ENCODE measurements around the gene TPCN1. TPM values are rescaled to one million over a fixed set of nuclear protein-coding genes. Genes with fewer than 3 reads are reported as not detected.

The TPCN1 gene
- total RNA-seq, 1 donor from 2014 or later: 153 TPM

- H3K4me3 ChIP-seq: peak overlapping the region; percentile 92
- H3K27me3 ChIP-seq (ENCODE audit: low read depth): no peaks in the 10 kb centered on the region
- TF ChIP-seq CTCF (IDR thresholded peaks at IDR 0.05; ENCODE audit: borderline replicate concordance): no peak
- peaks cover 22% of the 10 kb centered on the region for H3K36me3 ChIP-seq
- H3K27ac ChIP-seq (replicated peaks): peak overlapping the region; percentile 85
- DNase-seq: peak; percentile 36
- intact Hi-C loops (cut with micrococcal nuclease): no loop called here
- H3K4me1 ChIP-seq: peaks cover 42% of the 10 kb centered on the region
- H3K9me3 ChIP-seq (replicated peaks): no peaks in the 10 kb centered on the region
Observed at GRCh38 chr12:113333877-113334785, 112.9 kb downstream of the TPCN1 start.

GRCh38 chr12:113334786-113335539, 113.7 kb downstream of the TPCN1 start, which contains the start of gene SLC8B1:
SLC8B1 (minus strand) TSS chr12:113335109; CDS start chr12:113332878, 2,231 bp downstream.
- H3K4me1 ChIP-seq: peaks cover 34% of the 10 kb centered on the region
- intact Hi-C loops (cut with micrococcal nuclease): no loop called here
- H3K4me3 ChIP-seq: peak within 1 kb of the TSS; percentile 92
- peak within 1 kb of the TSS; percentile 85 for H3K27ac ChIP-seq (replicated peaks)
- DNase-seq: peak; percentile 90
- H3K27me3 ChIP-seq (ENCODE audit: low read depth): no peaks in the 10 kb centered on the region
- H3K9me3 ChIP-seq (replicated peaks): no peaks in the 10 kb centered on the region
- H3K36me3 ChIP-seq: peaks cover 22% of the 10 kb centered on the region
- TF ChIP-seq CTCF (IDR thresholded peaks at IDR 0.05; ENCODE audit: borderline replicate concordance): no peak

GRCh38 chr12:113339540-113339939, 118.3 kb downstream of the TPCN1 start:
- peaks cover 10% of the 10 kb centered on the region for H3K4me1 ChIP-seq
- H3K27me3 ChIP-seq (ENCODE audit: low read depth): no peaks in the 10 kb centered on the region
- H3K9me3 ChIP-seq (replicated peaks): no peaks in the 10 kb centered on the region
- H3K27ac ChIP-seq (replicated peaks): no peak overlapping the region
- no peak for TF ChIP-seq CTCF (IDR thresholded peaks at IDR 0.05; ENCODE audit: borderline replicate concordance)
- no peak overlapping the region for H3K4me3 ChIP-seq
- no peaks in the 10 kb centered on the region for H3K36me3 ChIP-seq
- no peak for DNase-seq
- intact Hi-C loops (cut with micrococcal nuclease): no loop called here

GRCh38 chr12:113340061-113340460, 118.8 kb downstream of the TPCN1 start:
- intact Hi-C loops (cut with micrococcal nuclease): no loop called here
- TF ChIP-seq CTCF (IDR thresholded peaks at IDR 0.05; ENCODE audit: borderline replicate concordance): no peak
- no peak for DNase-seq
- Histone ChIP-seq H3K27me3 (ENCODE audit: low read depth) (no peaks in the 10 kb centered on the region), H3K4me3 (no peak overlapping the region), H3K4me1 (peaks cover 7% of the 10 kb centered on the region), H3K36me3 (no peaks in the 10 kb centered on the region), H3K27ac (replicated peaks) (no peak overlapping the region), H3K9me3 (replicated peaks) (no peaks in the 10 kb centered on the region)

GRCh38 chr12:113341535-113341934, 120.3 kb downstream of the TPCN1 start:
- Histone ChIP-seq H3K27me3 (ENCODE audit: low read depth) (no peaks in the 10 kb centered on the region), H3K4me1 (no peaks in the 10 kb centered on the region), H3K36me3 (no peaks in the 10 kb centered on the region), H3K9me3 (replicated peaks) (no peaks in the 10 kb centered on the region), H3K4me3 (no peak overlapping the region), H3K27ac (replicated peaks) (no peak overlapping the region)
- intact Hi-C loops (cut with micrococcal nuclease): no loop called here
- TF ChIP-seq CTCF (IDR thresholded peaks at IDR 0.05; ENCODE audit: borderline replicate concordance): no peak
- no peak for DNase-seq
